PC-3 (cell line): ENCODE data around the gene SMYD3.

Experiments used
- CTCF ChIP-seq: fragments of 300-600 bp; sonication (generic); conservative IDR thresholded peaks from 2 replicates; pipeline ENCODE4 v1.5.1; 2017; ENCODE audit warnings: antibody characterized with exemption, low read depth, mild to moderate bottlenecking, low read length
- EZH2 ChIP-seq: fragments of 300-600 bp; sonication (generic); IDR thresholded peaks from one replicate; pipeline ENCODE4 v1.6.1; 2017; ENCODE audit warnings: antibody characterized with exemption, mild to moderate bottlenecking, low read length; ENCODE audit not compliant: unreplicated experiment

GRCh38 chr1:245880754-245881403 lies 626.2 kb downstream of the SMYD3 start:
- TF ChIP-seq CTCF (no peak), EZH2 (no peak)
